ENCODE measurements around the gene CPLX3.
"Not testable (repeated sequence)": the region's sequence is repeated elsewhere in the genome, so short reads cannot be mapped to it uniquely, and the experiment has no call there.

Gene CPLX3, protein sequence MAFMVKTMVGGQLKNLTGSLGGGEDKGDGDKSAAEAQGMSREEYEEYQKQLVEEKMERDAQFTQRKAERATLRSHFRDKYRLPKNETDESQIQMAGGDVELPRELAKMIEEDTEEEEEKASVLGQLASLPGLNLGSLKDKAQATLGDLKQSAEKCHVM

DNA sequence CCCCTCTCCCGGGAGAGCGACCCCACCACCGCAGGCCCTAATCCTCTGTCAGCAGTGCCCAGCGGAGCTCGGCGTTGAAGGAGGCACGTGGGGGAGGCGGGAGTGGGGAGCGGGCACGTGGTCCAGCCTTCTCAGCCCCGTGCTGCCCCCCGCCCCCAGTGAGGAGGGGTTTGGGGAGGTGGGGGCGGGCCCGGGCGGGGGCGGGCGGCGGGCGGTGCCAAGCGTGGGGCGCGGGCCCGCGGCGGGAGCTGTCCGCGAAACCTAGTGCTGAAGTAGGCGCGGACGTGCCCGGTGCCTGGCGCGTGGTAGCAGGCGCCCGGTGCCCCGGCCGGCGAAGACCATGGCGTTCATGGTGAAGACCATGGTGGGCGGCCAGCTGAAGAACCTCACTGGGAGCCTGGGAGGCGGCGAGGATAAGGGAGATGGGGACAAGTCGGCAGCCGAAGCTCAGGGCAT is at the start of gene CPLX3:
Gene CPLX3 (plus strand): TSS at position 264 of the 456 bp plus-strand sequence. CDS start 77 bp downstream, at position 341.
- DNase-seq (ENCODE audit: low read depth, low spot score) = no peak

DNA sequence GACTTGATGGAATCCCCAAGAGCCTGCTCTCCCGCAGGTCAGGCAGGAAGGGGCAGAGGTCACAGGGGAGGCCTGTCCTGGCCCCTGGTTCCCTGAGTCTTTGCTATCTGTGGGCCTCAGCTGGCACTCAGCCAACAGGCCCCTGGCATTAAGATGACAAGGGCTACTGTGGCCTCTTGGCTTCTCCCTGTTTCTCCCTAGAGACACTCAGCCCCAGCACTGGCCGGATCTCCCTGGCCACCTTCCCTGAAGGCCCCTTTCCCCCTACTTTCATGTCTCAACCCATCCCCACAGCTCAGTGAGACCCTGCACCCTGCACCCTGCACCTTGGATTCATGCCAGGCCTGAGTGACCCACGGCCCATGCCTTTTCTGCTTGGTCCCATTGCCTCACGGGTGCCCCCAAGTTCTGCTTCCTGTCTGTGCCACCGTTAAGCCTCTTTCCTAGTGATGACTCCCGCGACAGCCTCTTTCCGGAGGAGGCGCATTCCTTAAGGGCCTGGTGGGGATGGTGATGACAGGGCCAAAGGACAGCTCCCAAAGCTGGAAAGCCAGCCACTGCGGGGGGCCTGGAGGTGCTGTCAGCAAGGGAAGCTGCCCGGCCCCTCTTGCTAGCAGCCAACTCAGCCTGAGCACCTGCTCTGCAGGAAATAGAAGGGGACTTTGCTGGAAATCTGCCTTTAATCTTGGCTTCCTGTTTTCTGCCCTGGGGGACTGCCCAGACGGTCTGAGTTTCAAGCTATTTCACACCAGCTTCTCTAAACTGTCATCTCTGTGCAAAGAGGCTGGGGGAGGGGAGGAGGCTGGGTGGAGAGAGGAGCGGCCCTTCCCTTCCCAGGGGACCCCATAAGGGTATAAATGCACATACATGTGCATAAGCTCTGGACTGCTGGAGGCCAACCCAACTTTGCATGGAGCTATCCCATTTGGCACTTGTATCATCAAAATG is 49.3 kb upstream of the CPLX3 start:
- DNase-seq (ENCODE audit: low read depth, low spot score) = no peak

DNA sequence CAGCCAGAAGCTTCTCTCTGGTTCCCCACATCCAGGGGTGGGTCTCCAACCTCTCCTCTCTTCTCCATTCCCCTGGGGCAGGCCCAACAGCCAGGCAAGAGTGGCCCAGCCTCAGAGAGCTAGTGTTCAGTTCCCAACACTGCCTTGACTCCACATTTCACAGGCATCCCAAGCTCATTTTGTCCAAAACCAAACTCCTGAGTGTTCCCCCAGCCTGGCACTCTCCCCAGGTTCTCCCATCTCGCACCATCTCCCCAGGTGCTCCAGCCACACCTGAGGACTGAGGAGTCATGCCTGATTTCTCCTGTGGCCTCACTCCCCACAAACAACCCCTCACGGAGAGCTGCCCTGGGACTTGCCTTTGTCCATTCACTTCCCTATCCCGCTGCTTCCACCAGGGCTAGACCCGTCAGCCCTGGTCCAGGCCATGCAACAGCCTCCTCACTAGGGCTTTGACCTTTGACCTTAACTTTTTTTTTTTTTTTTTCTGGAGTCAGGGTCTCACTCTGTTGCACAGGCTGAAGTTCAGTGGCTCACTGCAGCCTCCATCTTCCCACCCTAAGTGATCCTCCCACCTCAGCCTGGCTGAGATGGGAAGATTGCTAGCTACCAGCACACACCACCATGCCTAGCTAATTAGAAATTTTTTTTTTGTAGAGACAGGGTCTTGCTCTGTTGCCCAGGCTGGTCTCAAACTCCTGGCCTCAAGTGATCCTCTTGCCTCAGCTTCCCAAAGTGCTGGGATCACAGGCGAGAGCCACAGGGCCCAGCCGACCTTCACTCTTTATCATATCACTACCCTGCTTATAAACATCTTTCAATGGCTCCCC is 48.4 kb upstream of the CPLX3 start:
- no peak for DNase-seq (ENCODE audit: low read depth, low spot score)

- DNase-seq (ENCODE audit: low read depth, low spot score) = no peak
Observed at GRCh38 chr15:74778599-74778970, 47.8 kb upstream of the CPLX3 start.

DNA sequence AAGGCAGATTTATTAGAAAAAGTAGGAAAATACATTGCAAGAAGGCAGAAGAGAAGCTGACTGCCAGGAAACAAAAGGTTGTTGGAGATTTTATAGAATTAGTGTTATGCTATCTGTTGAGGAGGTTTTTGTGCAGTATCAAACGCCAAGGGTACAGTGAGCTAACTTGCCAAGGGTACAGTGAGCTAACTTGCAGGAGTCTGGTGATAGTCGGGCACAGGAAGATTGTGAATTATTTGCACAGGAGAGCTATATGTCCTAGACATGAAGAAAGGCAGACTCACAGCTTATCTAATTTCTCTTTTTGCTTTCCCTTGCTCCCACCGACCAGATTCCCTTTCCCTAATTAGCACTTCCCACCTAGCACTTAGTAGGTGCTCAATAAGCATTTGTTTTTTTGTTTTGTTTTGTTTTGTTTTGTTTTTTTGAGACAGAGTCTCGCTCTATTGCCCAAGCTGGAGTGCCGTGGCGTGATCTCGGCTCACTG is 47.2 kb upstream of the CPLX3 start:
- no peak for DNase-seq (ENCODE audit: low read depth, low spot score)

- no peak for DNase-seq (ENCODE audit: low read depth, low spot score)
Observed at GRCh38 chr15:74780523-74781430, 45.6 kb upstream of the CPLX3 start.

DNA sequence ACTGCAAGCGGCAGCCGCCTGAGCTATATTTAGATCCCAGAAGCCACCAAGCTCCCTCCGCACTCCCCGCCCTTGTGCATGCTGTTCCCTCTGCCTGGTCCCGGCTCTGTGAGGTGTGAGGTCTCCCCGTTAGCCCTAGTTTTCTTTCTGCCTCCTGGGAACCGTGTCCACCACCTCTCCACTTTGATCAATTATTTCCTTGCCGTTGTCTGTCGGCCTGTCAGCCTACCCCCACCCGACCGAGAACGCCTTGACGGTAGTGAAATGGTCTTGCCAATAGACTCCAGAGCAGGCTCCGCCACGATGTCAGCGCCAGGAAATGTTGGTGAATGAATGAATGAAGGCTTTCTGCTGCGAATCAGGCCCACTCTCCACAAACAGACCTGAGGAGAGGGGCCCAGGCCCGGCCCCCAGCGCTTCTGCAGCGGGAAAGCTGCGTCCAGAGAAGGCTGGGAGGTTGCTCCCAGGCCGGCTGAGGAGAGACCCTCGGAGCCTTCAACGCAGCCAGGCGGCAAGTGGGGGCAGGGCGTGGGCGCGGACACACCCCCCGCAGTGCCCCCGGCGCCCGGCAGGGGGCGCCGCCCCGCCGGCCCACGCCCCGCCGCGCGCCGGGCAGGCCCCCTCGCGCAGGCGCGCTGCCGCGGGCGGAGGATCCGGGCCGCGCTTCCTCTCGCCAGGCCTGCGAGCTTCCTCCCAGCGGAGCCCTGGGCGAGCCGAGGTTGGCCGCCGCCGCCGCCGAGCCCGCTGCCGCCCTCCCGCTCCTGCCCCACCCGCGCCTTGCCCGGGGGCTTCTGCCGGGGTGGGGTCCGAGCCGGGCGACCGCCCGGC is 44.8 kb upstream of the CPLX3 start, which contains the start of gene CSK:
Gene CSK (plus strand): TSS at position 650 of the 828 bp plus-strand sequence. CDS start 16,218 bp downstream, outside the sequence.
- DNase-seq (ENCODE audit: low read depth, low spot score) = peak; percentile 49

DNA sequence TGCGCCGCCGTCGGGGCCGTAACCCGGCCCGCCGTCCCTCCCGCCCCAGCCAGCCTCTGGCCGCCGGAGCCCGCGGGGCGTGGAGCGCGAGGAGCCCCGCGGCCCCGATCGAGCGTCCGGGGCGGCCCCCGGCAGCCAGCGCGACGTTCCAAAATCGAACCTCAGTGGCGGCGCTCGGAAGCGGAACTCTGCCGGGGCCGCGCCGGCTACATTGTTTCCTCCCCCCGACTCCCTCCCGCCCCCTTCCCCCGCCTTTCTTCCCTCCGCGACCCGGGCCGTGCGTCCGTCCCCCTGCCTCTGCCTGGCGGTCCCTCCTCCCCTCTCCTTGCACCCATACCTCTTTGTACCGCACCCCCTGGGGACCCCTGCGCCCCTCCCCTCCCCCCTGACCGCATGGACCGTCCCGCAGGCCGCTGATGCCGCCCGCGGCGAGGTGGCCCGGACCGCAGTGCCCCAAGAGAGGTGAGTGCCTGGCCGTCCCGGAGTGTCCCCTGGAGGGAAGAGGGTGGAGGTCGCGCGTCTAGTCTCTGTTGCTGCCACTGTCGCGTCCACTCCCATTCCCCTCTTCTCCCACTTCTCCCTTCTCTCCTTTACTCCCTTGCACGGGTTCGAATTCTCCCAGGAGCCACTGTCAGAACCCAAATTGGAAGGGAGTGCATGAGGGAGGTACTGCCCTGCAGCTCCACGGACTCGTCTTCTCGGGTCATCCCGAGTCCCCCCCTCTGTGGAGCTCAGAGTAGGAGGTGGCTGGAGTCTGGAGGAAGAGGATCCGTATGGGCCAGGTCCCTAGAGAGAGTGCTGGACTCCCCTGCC is 44.0 kb upstream of the CPLX3 start:
- DNase-seq (ENCODE audit: low read depth, low spot score) = no peak

- no peak for DNase-seq (ENCODE audit: low read depth, low spot score)
Observed at GRCh38 chr15:74783072-74783807, 43.2 kb upstream of the CPLX3 start.

GRCh38 chr15:74783808-74784175 is 42.6 kb upstream of the CPLX3 start:
- DNase-seq (ENCODE audit: low read depth, low spot score) = no peak

DNA sequence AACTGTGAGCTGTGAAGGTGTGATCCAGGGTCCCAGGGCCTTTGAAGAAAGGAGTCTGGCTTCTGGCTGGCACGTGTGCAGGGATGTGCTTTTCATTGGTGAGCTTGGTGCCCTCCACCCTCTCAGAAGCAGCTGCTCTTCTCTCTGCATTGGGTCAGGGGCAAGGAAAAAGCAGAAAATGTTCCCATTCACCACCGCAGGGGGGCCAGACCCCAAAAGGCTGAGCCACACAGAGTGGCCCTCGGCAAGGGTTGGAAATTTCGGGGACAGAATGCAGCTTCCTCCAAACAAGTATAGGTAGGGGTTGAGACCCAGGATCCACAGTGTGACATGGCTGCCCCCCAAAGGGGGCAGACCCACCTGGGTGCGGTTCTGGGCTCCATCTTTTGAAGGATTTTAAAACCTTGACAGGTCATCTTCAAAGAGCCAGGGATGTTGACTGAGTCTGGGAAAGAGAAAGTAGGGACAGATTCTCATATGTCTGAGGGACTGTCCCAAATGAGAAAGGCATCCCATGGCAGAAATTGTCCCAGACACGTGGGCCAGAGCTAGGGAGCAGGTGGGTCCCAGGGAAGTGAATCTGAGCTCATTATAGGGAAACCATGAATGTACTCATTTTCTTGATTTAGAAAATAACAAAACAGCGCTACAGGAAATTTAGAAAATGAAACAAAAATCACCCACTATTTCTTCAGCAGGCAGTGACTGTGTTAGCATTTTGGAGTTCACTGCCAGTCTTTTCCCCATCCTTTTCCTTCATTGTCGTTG is 41.8 kb upstream of the CPLX3 start:
- no peak for DNase-seq (ENCODE audit: low read depth, low spot score)

- no peak for DNase-seq (ENCODE audit: low read depth, low spot score)
Observed at GRCh38 chr15:74785194-74786032, 41.0 kb upstream of the CPLX3 start.

GRCh38 chr15:74786081-74786480 is 40.3 kb upstream of the CPLX3 start:
- DNase-seq (ENCODE audit: low read depth, low spot score) = not testable (repeated sequence)

DNA sequence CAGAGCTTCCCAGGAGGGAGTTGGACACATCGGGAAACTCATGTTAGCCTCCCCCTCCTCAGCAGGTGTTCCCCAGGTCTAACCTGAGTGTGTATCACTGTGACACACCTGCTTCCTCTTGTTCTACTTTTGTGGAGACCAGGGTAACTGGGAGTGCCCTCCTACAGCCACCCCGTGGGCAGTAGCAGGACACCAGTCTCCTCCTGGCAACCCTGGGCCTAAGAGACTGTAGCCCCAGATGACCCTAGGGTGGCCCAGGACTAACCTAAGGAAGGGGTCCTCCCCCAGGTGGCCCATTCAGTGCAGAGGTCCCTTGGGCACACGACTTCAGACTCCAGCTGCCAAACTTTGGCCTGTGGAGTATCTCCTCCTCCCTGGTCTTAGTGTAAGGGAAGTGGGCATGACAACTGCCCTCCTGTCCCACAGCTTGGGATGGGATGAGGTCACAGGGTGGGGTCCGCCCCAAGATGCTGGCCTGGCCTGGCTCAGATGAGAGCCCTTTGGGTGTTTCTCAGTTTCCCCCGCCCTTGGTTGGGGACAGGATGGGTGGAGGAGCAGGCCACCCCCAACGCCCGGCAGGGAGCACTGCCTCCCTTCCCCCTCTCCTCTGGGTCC is 39.8 kb upstream of the CPLX3 start:
- DNase-seq (ENCODE audit: low read depth, low spot score) = no peak

DNA sequence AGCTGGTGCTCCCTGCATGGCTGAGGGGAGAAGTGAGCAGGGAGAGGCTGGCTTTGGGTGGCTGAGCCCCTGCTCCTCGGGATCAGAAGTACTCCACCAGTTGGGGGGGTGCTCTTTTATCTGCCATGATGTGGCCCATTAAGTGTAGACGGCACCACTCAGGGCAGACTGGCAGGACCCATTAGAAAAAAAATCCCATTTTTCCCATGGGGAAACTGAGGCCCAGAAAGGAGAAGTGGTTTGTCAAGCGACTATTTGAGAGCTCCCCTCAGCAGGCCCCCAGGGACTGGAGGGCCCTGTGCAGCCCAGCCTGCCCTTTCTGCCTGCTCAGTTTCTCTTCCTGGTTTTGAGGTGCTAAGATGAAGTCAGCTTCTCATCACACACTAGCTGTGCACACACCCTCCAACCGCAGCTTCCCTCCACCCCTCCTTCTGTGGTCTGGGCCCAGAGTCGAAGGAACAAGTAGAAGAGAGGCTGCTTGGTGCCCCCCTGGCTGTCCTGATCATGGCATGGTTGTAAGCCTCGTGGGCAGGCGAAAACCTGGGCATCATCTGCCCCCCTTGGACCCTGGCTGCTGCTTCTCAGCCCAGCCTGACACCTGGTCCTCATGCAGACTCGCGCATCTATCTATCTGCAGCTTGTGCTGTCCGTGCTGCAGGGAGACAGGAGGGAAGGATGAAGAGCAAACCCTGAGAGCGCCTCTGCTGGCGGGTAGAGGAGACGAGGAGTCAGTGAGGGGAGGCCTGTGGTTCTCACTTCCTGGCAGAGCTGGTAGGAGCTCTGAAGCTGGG is 39.0 kb upstream of the CPLX3 start:
- peak; percentile 77 for DNase-seq (ENCODE audit: low read depth, low spot score)
